Heart left ventricle (tissue), 16 donors: ENCODE results near the gene NCAM1. TPM values are rescaled to one million over a fixed set of nuclear protein-coding genes. Genes with fewer than 3 reads are reported as not detected.

ENCODE experiments used
- ATAC-seq, 4 donors: fragments of 200-7000 bp; cut with Tn5 transposase; one replicate each; pipeline ENCODE4 v1.9.1; 2020 to 2022; ENCODE audit warnings: moderate library complexity in 4 of 4, mild to moderate bottlenecking in 3 of 4, moderate number of reproducible peaks in 1 of 4
- DNase-seq, 5 donors: peaks; one replicate each; pipeline ENCODE4 v3.0.0-alpha.2; 2020
- H3K27ac ChIP-seq, 12 donors: fragments of 200-600 bp; sonication (generic) in 4 of 12; one replicate each; pipeline versions ENCODE4 v1.5.0 to v1.8.0; 2016 to 2022; ENCODE audit warnings: mild to moderate bottlenecking in 2 of 12
- H3K27me3 ChIP-seq, 9 donors: fragments of 200-600 bp; sonication (generic) in 2 of 9; one replicate each; pipeline versions ENCODE4 v1.5.1 to v1.8.0; 2016 to 2022; ENCODE audit warnings: mild to moderate bottlenecking in 3 of 9
- H3K36me3 ChIP-seq, 9 donors: fragments of 200-600 bp; sonication (generic) in 2 of 9; one replicate each; pipeline versions ENCODE4 v1.5.0 to v1.8.0; 2018 to 2022; ENCODE audit warnings: mild to moderate bottlenecking in 2 of 9
- H3K4me1 ChIP-seq, 12 donors: fragments of 200-600 bp; sonication (generic) in 4 of 12; one replicate each; pipeline versions ENCODE4 v1.5.0 to v1.8.0; 2016 to 2022; ENCODE audit warnings: mild to moderate bottlenecking in 3 of 12
- H3K4me3 ChIP-seq, 12 donors: fragments of 200-600 bp; sonication (generic) in 4 of 12; one replicate each; pipeline versions ENCODE4 v1.5.0 to v1.8.0; 2017 to 2022; ENCODE audit warnings: mild to moderate bottlenecking in 9 of 12, moderate library complexity in 4 of 12
- H3K9me3 ChIP-seq, 12 donors: fragments of 200-600 bp; sonication (generic) in 4 of 12; one replicate each; pipeline versions ENCODE4 v1.5.0 to v1.8.0; 2016 to 2022; ENCODE audit warnings: mild to moderate bottlenecking in 1 of 12
- CTCF ChIP-seq, 12 donors: fragments of 200-600 bp; sonication (generic) in 4 of 12; IDR thresholded peaks; one replicate each; pipeline versions ENCODE4 v1.5.0 to v1.8.0; 2018 to 2022; ENCODE audit warnings: antibody characterized with exemption in 12 of 12, mild to moderate bottlenecking in 5 of 12
- POLR2A ChIP-seq, 2 donors: fragments of 450-650 bp; IDR thresholded peaks; one replicate each; pipeline ENCODE4 v1.6.1; 2017; ENCODE audit warnings: antibody characterized with exemption in 2 of 2, mild to moderate bottlenecking in 2 of 2, moderate library complexity in 2 of 2
- WGBS, 4 donors: extraction: QIAGEN DNeasy Blood & Tissue Kit in 2 of 4; methylation state at CpG; one replicate each; pipeline versions ENCODE4 v1.1.5 to v1.1.7; 2013 to 2018; 5-methylcytosine and 5-hydroxymethylcytosine counted together
- intact Hi-C, 10 donors: fragments of 100-400 bp; cut with DNase I; formaldehyde crosslinking; loops; one replicate each; pipeline versions ENCODE4 v1.11.1 to v1.14.2; 2022
- polyA plus RNA-seq, 2 donors: library from polyadenylated mRNA; stranded (reverse); fragments of 200-250 nt; gene quantifications; one replicate each; pipeline ENCODE4 v1.2.3, GENCODE V29; 2013
- total RNA-seq, 9 donors: library from RNA; depleted of rRNA in 2 of 9; stranded (reverse); fragments of >200 nt in 2 of 9; fragmentation: NEBNext Ultra II Directional in 3 of 9; extraction: Animal tissue kit (Norgen Biotek cat#: 25700) in 3 of 9; gene quantifications; one replicate each; pipeline versions ENCODE4 v1.1.0 to v1.2.4, GENCODE V29; 2016 to 2023
- donor health status: ischemic (EF 13 %, LVEDD 7.1; RV severe dilation, severe dysfunction).
- donor health status: healthy with polysubstance abuse.
- donor health status: DM: no; HTN: yes; CAD: no.
- donor health status: DM: no; HTN: no; CAD: no.
- donor health status: ischemic (EF 25% LVEDD 6.9; RV normal size, moderate dysfunction).
- donor health status: ischemic (EF 25% LVEDD 5.7; RV mildly dilated, moderate dysfunction).
- donor health status: healthy.
- donor health status: DM: yes; HTN: yes; CAD: no.
- donor health status: ischemic (EF 35%, LVEDD 5.7; RV mildly dilated, moderate dysfunction).
- donor health status: nonischemic (EF 11% LVEDD 7.7; RV severe dilation, severe dysfunction).
- donor health status: DM: yes; HTN: yes; CAD: no.
- donor health status: PGD.
- donor health status: ischemic (EF 29% LVEDD 5.4; RV normal size, mild dysfunction).
- donor health status: nonischemic (EF 23%, LVEDD 6.1; RV moderate dilation, normal function).

Gene NCAM1
- total and polyA plus RNA-seq, 11 donors, result 78.0 to 753 (median 389) TPM

- no peak overlapping the region for H3K4me3 ChIP-seq
- TF ChIP-seq CTCF (IDR thresholded peaks at IDR 0.05) (no peak), POLR2A (IDR thresholded peaks at IDR 0.05) (no peak)
- 55 to 72% (median 64%) methylated on average over 3 of the region's 3 CpGs for WGBS, 4 donors
- intact Hi-C loops, result no loop called here
- H3K9me3 ChIP-seq, result no peaks in the 10 kb centered on the region
- no peaks in the 10 kb centered on the region for H3K36me3 ChIP-seq
- H3K27ac ChIP-seq, result no peak overlapping the region
- H3K4me1 ChIP-seq, result peaks cover 0 to 21% (median under 1%) of the 10 kb centered on the region in 12 donors
- DNase-seq, result no peak
- no peak for ATAC-seq
- no peaks in the 10 kb centered on the region for H3K27me3 ChIP-seq
These were observed 124.2 kb downstream of the NCAM1 start for GRCh38 chr11:113085446-113085845.

GRCh38 chr11:113087706-113088105 lies 126.5 kb downstream of the NCAM1 start:
- 71 to 83% (median 75%) methylated on average over 4 of the region's 4 CpGs for WGBS, 4 donors
- Histone ChIP-seq H3K9me3 (no peaks in the 10 kb centered on the region), H3K27ac (no peak overlapping the region), H3K4me1 (peaks cover 0 to 26% (median 8%) of the 10 kb centered on the region in 12 donors), H3K36me3 (no peaks in the 10 kb centered on the region), H3K4me3 (no peak overlapping the region), H3K27me3 (no peaks in the 10 kb centered on the region)
- no peak for ATAC-seq
- DNase-seq, result no peak
- TF ChIP-seq CTCF (IDR thresholded peaks at IDR 0.05), result no peak
- no peak for TF ChIP-seq POLR2A (IDR thresholded peaks at IDR 0.05)
- intact Hi-C loops, result no loop called here

- Histone ChIP-seq H3K27ac (peak overlapping the region in 8 of 12 donors; percentile 0 to 55 (median 30)), H3K4me3 (no peak overlapping the region), H3K9me3 (no peaks in the 10 kb centered on the region), H3K27me3 (no peaks in the 10 kb centered on the region), H3K36me3 (no peaks in the 10 kb centered on the region), H3K4me1 (peaks cover 0 to 33% (median 8%) of the 10 kb centered on the region in 12 donors)
- TF ChIP-seq POLR2A (IDR thresholded peaks at IDR 0.05), result no peak
- no peak for TF ChIP-seq CTCF (IDR thresholded peaks at IDR 0.05)
- ATAC-seq (peak in 2 of 4 donors; percentile 45 to 48), DNase-seq (no peak)
- intact Hi-C loops, result no loop called here
- WGBS, 4 donors, result 31 to 52% (median 44%) methylated on average over 4 of the region's 4 CpGs
These were observed 129.7 kb downstream of the NCAM1 start for GRCh38 chr11:113090716-113091480.

GRCh38 chr11:113091481-113091780 lies 130.2 kb downstream of the NCAM1 start:
- H3K4me1 ChIP-seq, result peaks cover 0 to 34% (median 8%) of the 10 kb centered on the region in 12 donors
- 31 to 47% (median 37%) methylated on average over 1 of the region's 1 CpG for WGBS, 4 donors
- no peaks in the 10 kb centered on the region for H3K9me3 ChIP-seq
- TF ChIP-seq POLR2A (IDR thresholded peaks at IDR 0.05), result no peak
- TF ChIP-seq CTCF (IDR thresholded peaks at IDR 0.05), result no peak
- no peaks in the 10 kb centered on the region for H3K36me3 ChIP-seq
- intact Hi-C loops, result no loop called here
- peak overlapping the region in 9 of 12 donors; percentile 0 to 55 (median 26) for H3K27ac ChIP-seq
- peak in 2 of 4 donors; percentile 21 to 38 for ATAC-seq
- no peak for DNase-seq
- no peak overlapping the region for H3K4me3 ChIP-seq
- no peaks in the 10 kb centered on the region for H3K27me3 ChIP-seq
